CD4-positive, alpha-beta T cell treated with Interleukin-10 for 1 hour (primary cell): ENCODE results near the gene COX14.
"Not testable (repeated sequence)": the region's sequence is repeated elsewhere in the genome, so short reads cannot be mapped to it uniquely, and the experiment has no call there.

ENCODE experiments used
- DNase-seq: peaks from one replicate; pipeline ENCODE4 v3.0.0-alpha.2; 2020

The COX14 gene

DNA sequence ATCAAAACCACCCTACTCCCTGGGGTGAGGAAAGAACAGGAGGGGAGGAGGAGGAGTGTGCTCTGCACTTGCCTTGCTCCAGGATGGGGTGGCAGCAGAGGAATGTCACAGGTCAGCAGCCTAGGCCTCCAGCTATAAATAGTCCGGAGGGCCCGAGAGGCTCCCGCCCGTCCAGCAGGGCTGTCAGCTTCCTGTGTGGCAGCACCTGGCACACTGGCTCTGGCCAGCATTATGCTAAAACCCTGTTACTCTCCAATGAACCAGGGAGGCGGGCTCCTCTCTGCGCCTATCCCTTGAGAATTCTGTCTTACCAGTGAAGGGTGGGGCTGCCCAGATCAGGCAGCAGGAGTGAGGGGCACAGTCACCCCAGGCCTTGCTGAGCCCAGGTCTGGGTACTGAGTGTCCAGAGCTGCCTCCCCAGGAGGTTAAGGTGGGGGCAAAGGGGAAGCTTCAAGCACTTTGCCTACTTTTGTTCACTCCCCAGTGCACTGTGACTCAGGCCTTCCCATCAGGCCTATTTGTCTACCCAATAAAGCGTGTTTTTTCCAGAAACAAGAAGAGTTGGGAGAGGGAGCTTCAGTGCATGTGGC, 1.2 kb upstream of the COX14 start:
- DNase-seq: no peak

DNA sequence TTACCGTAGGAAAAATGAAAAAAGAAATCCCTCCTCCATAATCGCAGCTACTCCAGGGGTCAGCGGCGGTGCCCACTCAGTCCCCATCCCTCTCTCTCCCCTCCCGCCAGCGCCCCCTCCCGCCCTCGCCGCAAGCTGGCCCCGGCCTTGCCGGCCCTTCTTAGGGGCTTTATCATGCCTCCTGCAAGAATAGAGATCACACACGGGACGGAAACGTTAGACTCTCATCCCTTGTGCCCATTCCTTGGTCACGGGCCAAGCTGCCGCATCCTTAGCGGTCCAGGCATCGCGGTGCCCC, 692 bp upstream of the COX14 start:
- DNase-seq: no peak

DNA sequence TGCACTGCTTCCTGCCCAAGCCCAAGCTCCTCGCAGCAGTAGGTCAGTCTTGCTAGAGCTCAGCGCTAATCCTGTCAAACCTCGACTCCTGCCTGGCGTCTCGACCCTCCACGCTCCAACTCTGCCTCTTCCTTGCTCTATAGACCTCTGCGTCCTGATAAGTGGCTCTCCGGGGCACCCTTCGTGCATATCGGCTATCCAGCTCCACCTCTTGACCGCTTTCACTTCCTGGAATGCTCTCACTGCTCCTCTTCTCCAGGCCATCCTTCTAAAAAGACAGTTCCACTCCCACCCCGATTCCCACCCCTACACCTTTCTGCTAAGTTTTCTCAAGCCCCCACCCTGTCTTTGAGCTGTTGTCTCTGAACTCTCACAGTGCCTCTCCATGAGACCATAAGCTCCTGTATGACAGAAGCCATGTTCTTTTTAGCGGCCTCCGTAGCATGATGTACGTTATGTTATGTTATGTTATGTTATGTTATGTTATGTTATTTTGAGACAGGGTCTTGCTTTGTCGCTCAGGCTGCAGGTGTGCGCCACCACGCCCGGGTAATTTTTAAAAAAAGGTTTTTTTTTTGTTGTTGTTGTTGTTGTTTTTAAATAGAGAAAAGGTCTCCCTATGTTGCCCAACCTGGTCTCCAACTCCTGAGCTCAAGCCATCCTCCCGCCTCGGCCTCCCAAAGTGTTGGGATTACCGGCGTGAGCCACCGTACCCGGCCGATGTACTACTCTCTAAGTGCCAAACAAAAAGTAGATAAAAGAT, 601 bp downstream of the COX14 start:
- no peak for DNase-seq

DNA sequence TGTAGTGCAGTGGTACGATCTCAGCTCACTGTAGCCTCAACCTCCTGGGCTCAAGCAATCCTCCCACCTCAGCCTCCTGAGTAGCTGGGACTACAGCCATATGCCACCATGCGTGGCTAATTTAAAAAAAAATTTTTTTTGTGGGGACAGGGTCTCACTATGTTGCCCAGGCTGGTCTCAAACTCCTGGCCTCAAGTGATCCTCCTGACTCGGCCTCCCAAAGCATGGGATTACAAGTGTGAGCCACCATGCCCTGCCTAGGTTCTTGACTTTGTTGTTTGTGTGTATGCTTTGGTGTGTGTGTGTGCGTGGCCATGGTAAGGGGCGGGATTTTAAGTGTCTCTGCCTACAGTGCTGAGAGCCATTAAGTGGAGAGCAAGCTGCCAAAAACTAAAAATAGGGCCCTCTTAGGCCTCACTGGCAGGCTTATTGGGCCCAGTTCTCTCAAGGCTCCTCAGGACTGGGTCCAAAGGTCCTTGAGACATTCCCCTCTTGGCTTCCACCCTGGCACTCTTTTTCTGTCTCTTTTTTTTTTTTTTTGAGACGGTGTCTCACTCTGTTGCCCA, 5.1 kb downstream of the COX14 start:
- DNase-seq: no peak

DNA sequence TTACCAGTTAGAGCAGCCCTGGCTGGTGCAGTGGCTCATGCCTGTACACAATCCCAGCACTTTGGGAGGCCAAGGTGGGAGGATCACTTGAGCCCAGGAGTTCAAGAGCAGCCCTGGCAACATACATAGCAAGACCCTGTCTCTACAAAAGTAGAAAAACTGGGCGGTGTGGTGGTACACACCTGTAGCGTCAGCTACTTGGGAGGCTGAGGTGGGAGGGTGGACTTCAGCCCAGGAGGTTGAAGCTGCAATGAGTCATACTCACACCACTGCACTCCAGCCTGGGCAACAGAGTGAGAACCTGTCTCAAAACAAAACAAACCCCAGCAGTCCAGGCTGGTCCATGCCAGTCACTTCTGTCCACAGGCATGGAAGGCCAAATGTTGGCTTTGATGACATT, 7.4 kb downstream of the COX14 start:
- no peak for DNase-seq

DNA sequence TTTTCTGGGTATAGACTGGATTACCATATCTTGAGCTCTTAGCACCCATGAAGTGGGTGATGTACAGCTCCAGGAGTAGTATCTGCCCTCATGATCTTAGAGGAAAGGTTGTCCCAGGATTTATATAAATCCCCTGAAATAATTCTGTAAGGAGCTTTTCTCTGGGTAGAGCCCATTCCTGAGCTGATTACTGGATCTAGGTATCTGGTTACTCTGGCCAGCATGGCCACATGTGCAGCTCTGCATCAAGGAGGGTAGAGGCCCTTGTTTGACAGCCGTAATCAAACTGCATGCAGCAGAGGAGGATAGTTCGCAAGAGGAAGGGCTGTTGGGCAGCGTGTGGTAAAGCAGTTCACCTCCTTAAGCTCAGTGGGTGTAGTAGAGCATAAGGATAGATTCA, 8.5 kb downstream of the COX14 start:
- no peak for DNase-seq

DNA sequence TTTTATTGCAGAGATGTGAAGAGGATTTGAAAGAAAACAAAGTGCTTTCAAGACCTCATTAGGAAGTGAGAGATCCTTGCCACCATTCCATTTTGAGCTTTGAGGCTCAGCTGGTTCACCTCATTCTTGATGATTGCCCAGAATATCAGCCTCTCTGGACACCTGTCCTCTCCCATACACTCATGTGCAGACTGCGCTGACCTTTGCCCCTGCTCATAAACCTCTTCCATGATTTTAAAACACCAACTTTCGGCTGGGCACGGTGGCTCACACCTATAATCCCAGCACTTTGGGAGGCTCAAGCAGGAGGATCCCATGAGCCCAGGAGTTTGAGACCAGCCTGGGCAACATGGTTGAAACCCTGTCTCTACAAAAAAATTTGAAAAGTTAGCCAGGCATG, 8.9 kb downstream of the COX14 start:
- no peak for DNase-seq

DNA sequence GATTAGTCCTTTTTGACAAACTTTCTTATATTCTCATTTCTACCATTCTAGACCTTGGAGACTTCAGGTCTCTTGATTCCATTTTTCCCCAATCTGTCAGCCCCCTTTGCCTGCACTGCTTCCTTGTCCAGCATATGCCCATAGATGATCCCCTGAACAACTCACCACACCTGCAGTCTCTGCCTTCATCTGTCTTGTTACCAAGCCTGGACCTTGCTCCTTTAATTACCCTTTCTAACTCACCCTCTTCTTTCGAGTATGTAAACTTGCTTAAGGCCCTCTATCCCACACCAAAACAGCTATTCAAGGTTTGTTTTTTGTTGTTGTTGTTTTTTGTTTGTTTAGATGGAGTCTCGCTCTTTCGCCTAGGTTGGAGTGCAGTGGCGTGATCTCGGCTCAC, 9.6 kb downstream of the COX14 start:
- no peak for DNase-seq

DNA sequence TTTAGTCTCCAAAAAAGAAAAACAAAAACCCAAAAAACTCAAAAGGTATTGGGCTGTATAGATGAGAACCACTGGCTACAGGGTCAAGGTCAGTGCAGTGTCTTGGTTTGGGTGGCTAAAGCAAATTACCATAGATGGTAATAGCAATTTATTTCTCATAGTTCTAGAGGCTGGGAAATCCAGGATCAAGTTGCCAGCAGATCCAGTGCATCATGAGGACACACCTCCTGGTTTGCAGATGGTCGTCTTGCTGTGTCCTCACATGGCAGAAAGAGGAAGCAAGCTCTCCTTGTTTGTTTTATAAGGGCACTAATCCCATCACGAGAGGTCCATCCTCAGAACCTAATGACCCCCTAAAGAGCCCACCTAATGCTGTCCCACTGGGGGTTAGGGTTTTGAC, 11.2 kb downstream of the COX14 start:
- no peak for DNase-seq

DNA sequence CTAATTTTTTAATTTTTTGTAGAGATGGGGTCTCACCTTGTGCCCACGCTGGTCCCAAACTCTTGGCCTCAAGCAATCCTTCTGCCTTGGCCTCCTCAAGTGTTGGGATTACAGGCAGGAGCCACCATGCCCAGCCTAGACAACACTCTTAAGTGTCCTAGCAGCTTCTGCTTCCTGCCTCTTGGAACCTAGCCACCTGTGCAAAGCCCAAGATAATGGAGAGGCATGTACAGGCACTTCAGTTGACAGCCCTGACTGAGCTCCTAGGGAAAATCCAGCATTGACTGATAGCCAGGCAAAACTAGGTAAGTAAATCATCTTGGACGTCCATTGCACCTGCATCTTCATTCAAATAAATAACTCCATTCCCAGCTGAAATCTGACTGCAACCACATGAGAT, 15.5 kb downstream of the COX14 start:
- DNase-seq: no peak

DNA sequence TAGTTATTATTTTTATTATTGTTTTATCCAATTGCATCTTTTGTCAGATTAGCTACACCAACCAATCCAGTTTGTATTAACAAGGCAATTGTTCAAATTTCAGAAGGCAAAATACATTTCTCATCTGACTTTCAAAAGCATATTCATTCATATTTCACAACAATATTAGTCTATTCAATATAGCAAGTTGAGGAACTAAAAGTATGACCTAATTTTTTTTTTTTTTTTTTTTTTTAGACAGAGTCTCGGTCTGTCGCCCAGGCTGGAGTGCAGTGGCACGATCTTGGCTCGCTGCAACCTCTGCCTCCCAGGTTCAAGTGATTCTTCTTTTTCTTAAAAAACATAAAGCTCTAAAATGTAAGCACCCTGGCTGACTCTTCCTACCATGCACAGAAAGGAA, 17.3 kb downstream of the COX14 start:
- no peak for DNase-seq

DNA sequence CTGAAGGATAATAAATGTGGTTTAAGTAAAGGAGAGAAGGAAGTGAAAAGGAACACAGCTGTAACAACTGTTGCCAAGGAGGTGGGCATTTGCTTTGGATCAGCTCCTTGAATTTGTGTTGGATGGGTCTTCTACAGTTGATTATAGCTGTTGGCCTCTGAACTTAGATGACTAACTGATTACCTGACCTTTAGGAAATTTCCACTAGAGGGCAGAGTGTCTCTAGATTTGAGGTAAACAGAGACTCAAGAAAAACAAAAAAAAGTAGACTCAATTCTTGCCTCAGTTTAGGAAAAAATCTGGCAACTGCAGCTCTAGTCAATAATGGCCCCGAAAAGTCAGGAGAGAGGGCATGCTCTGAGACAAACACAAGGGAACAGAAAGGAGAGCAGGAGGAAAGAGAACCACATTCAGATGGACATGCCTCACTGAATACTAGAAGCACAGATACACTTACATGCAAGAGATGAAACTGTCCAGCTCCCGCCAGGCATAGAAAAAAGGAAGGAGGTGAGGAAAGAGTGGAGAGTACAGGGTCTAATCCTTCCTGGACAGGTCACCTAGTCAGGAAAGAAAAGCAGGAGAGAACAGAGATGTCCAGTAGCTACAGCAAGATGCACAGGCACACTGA, 20.6 kb downstream of the COX14 start:
- peak; percentile 68 for DNase-seq

DNA sequence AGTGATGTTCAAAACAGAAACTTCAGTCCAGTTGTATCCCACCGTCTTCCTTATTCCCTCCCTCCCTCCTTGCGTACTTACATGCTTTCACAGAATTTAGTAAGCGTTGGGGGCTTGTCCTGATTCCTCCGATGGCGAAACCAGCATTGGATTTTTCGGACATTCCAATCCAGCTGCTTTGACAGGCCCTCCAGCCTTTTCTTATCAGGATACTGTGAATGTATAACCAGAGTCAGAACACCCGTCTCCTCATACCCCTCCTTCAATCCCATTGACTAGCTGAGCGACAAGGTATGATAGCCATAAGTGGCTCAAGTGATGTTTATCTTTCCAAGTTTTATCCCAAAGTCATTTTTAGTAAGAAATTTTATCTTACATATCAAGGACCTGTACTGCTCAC, 31.0 kb downstream of the COX14 start:
- no peak for DNase-seq

DNA sequence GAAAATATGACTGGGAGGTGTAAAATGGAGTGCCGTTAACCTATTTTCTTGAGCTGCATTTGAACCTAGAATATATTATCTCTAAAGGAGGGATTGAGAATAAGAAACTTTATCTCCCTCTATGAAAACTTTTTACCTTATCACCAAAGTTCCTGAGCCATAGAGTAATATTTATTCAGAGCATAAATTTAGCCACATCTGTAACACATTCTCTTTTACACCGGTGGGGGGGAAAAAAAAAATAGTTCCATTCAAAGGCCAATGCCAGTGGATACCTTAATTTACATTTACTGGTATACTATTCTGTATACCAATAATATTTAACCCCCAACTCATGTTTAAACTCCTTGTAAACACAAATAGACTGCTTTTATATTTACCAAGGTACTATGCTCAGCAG, 33.4 kb downstream of the COX14 start:
- no peak for DNase-seq

DNA sequence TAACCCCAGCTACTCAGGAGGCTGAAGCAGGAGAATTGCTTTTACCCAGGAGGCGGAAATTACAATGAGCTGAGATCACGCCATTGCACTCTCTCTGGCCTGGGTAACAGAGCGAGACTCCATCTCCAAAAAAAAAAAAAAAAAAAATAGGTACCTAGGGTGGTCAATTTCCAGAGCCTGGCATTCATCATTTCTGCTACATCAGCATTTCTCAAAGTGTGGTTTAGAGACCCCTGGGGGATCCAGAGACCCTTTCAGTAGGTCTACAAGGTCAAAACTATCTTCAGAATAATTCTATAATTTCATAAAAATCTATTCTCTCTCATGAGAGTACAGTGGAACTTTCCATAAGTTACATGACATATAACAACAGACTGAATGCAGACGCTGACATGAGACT, 35.2 kb downstream of the COX14 start:
- no peak for DNase-seq

DNA sequence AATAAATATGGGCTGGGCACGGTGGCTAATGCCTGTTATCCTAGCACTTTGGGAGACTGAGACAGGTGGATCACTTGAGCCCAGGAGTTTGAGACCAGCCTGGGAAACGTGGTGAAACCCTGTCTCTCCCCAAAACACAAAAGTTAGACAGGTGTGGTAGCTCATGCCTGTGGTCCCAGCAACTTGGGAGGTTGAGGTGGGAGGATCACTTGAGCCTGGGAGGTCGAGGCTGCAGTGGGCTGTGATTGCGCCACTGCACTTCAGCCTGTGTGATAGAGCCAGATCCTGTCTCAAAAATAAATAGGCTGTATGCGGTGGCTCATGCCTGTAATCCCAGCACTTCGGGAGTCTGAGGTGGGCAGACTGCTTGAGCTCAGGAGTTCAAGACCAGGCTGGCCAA, 36.0 kb downstream of the COX14 start:
- DNase-seq: not testable (repeated sequence)

DNA sequence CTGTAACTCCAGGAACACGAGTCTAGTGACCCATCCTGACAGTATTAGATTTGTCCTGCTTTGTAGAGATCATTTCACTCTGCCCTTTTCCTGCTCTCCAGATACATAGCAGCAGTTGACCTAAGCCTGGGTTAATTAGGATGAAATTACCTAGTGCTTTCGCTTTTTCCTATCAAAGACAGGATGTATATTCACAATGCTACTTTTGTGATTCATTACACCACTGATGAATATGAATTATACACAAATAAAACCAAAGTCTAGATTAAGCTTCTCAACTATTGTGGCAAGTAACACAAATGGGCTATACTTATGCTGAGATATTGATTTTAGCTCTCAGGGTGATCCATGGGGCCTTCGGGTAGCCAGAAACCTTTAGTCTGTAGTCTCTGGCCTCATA, 37.3 kb downstream of the COX14 start:
- DNase-seq: no peak

DNA sequence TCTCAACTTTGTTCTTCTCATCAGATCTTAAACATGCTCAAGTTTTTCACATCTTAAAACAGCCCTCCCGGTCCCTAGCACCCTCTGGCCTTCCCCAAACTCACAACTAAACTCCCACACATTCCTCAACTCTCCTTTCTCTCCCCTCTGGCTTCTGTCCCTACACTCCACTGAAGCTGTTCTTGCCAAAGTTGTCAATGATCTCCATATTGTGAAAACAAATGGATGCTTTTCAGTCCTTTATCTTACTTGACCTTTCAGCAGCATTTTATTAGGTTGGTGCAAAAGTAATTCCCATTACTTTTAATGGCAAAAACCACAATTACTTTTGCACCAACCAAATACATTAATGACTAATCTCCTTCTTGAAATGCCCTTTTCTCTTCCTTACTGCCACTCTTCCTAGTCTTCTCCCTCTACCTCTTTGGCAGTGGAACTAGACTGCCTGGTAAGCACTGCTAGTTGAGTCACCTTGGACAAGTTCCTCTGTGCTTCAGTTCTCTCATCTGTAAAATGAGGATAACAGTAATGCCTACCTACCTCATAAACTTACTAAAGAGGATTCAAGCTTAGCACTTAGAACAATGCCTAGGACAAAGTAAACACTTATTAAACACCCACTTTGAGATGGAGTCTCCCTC, 39.1 kb downstream of the COX14 start:
- DNase-seq: no peak

DNA sequence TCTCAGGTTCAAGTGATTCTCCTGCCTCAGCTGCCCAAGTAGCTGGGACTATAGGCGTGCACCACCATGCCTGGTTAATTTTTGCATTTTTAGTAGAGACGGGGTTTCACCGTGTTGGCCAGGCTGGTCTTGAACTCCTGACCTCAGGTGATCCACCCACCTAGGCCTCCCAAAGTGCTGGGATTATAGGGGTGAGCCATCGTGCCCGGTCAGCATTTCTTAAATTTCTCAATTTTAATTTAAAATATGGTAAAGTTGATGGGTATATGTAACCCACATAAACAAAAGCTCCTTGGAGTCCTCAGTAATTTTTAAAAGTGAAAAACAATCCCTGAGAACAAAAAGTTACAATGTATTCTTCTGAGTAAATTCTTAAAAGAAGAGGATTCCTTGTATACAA, 42.9 kb downstream of the COX14 start:
- not testable (repeated sequence) for DNase-seq

DNA sequence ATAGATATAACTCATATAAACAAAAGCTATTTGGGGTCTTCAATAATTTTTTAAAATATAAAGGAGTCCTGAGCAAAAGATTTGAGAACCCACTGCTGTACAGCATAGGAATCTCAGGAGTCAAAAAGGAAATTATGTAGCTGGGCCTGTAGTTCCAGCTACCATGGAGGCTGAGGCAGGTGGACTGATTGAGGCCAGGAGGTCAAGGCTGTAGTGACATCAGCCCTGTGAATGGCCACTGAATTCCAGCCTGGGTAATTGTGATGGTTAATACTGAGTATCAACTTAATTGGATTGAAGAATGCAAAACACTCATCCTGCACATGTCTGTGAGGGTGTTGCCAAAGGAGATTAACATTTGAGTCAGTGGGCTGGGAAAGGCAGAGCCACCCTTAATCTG, 44.6 kb downstream of the COX14 start:
- no peak for DNase-seq

DNA sequence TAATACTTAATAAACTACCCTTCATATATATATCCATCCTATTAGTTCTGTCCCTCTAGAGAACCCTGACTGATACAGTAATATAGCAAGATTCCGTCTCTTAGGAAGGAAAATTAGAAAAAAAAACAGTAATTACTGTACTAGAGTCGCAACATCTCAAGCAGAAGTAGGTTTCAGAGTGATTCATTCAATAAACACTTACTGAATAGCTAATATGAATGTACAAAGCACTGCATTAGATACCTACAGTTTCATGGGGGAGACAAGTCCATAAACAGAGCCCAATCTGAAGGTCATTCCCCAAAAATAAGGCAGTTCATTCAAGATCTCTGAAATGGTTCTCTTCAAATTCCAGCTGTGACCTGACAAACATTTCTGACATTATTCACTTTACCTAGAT, 45.2 kb downstream of the COX14 start:
- DNase-seq: no peak

DNA sequence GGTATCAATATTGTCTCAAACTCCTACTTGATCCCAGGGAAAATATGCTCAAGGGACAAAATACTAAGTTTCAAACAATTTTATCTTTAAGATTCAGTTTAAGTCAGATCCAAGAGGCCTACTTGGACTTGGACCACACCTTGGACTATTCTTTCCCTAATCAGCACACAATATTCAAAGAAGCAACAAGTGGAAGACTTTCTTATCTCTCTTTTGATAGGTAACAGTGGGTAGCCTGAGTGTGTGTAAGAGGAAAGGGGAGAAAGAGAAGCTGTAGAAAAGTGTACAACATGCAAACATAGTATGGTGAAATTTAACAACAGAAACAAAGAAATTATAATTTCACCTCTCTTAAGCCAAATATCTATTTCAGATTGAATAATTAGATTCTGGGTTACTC, 48.6 kb downstream of the COX14 start:
- no peak for DNase-seq

DNA sequence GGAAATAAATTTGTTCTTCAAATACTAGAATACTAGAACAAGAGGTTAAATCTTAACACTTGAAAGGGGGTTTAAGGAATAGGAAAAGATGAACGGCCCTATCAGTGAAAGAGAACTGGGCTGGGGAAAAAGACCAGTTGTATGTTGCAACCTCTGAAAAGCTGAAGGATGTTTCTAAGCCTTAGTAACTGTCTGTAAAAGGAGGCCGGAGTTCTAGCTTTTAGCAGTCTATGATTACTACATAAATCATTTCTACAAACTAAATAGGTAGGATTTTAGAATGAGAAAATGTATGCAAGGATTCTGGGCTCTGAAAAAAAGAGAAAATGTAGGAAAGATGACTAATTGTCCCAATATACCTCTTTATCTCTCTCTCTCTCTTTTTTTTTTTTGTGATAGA, 50.2 kb downstream of the COX14 start:
- no peak for DNase-seq

DNA sequence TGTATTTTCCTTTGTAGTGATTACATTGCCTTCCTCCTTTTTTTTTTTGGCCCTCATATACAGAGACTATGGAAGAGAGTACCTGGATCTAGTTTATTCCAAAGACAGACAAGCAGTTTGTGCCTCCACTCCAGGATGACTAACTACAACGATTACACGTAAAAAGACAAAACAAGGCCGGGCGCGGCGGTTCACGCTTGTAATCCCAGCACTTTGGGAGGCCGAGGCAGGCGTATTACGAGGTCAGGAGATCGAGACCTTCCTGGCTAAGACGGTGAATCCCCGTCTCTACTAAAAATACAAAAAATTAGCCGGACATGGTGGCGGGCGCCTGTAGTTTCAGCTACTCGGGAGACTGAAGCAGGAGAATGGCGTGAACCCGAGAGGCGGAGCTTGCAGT, 52.9 kb downstream of the COX14 start:
- DNase-seq: no peak
